ENCODE data around the gene MGST2.

- TF ChIP-seq CTCF (IDR thresholded peaks at IDR 0.05) (no peak), POLR2A (IDR thresholded peaks at IDR 0.05) (no peak), POLR2AphosphoS5 (IDR thresholded peaks at IDR 0.05) (no peak)
Measured at GRCh38 chr4:139682741-139683151, 17.1 kb downstream of the MGST2 start.

All from prostate gland (tissue), 2 donors.